Panc1 (cell line): ENCODE data around the gene FOXP4. TPM values are rescaled to one million over a fixed set of nuclear protein-coding genes. Genes with fewer than 3 reads are reported as not detected.

Experiments
- ATAC-seq: fragments of 200-7000 bp; cut with Tn5 transposase; 2 replicates; pipeline ENCODE4 v1.9.1; 2020; ENCODE audit warnings: mild to moderate bottlenecking, moderate library complexity
- BruUV-seq: library from RNA; stranded (reverse); fragments of 400-500 nt; replicated peaks from 2 replicates; lab custom pipeline; 2021; lab: Mats Ljungman, UMichigan
- CTCF ChIA-PET: fragments of 300-600 bp; sonication (Branson Sonifier 250); formaldehyde crosslinking; loops from one replicate; lab custom pipeline; 2022; ENCODE audit warnings: antibody characterized with exemption; lab: Charles Lee
- POLR2A ChIA-PET: fragments of 300-600 bp; sonication (Branson Sonifier 250); formaldehyde crosslinking; loops from one replicate; lab custom pipeline; 2022; ENCODE audit warnings: antibody characterized with exemption; lab: Charles Lee
- DNase-seq: peaks from one replicate; pipeline ENCODE4 v3.0.0-alpha.2; 2010; ENCODE audit warnings: low read depth, low spot score
- H3K27ac ChIP-seq: 2 replicates; pipeline ENCODE4 v1.5.1; 2011; ENCODE audit warnings: mild to moderate bottlenecking, low read length, inconsistent platforms
- H3K27me3 ChIP-seq: fragments of 200-500 bp; sonication (Bioruptor generic); 2 replicates; pipeline ENCODE4 v1.6.0; 2014; ENCODE audit warnings: low read length, inconsistent platforms; ENCODE audit not compliant: control insufficient read depth, insufficient read depth
- H3K36me3 ChIP-seq: fragments of 200-500 bp; sonication (Bioruptor generic); 2 replicates; pipeline ENCODE4 v1.5.1; 2014; ENCODE audit warnings: inconsistent platforms, mild to moderate bottlenecking, low read length, moderate library complexity; ENCODE audit not compliant: control insufficient read depth, insufficient read depth
- H3K4me1 ChIP-seq: 2 replicates; pipeline ENCODE4 v1.5.1; 2011; ENCODE audit warnings: inconsistent platforms, mild to moderate bottlenecking, low read length, moderate library complexity; ENCODE audit not compliant: control insufficient read depth, insufficient read depth
- H3K4me3 ChIP-seq, 2 experiments: 2 replicates each; pipeline ENCODE4 v1.5.1; 2011 to 2012; ENCODE audit warnings: low read depth in 2 of 2, low read length in 2 of 2, mild to moderate bottlenecking in 2 of 2, inconsistent platforms in 1 of 2, moderate library complexity in 1 of 2
- H3K9me3 ChIP-seq: fragments of 200-500 bp; sonication (Bioruptor generic); 2 replicates; pipeline ENCODE4 v1.5.1; 2014; ENCODE audit warnings: low read depth, mild to moderate bottlenecking, inconsistent platforms, low read length, moderate library complexity; ENCODE audit not compliant: control insufficient read depth, insufficient read depth
- POLR2AphosphoS5 ChIP-seq: IDR thresholded peaks from 2 replicates; pipeline ENCODE4 v1.6.1; 2012; ENCODE audit warnings: mild to moderate bottlenecking, low read depth, low read length, moderate library complexity
- REST ChIP-seq, 2 experiments: IDR thresholded peaks; 2 replicates each; pipeline ENCODE4 v1.6.1; 2011 to 2012; ENCODE audit warnings: low read depth in 2 of 2, control low read depth in 1 of 2, low read length in 1 of 2, mild to moderate bottlenecking in 1 of 2, moderate library complexity in 1 of 2; ENCODE audit not compliant: insufficient read depth in 1 of 2
- SIN3A ChIP-seq: IDR thresholded peaks from 2 replicates; pipeline ENCODE4 v1.6.1; 2012; ENCODE audit warnings: low read depth, mild to moderate bottlenecking, low read length, moderate library complexity, borderline replicate concordance; ENCODE audit not compliant: insufficient read depth
- TCF7L2 ChIP-seq: IDR thresholded peaks from 2 replicates; pipeline ENCODE4 v1.6.1; 2011; ENCODE audit warnings: mild to moderate bottlenecking, low read depth, low read length, inconsistent platforms
- in situ Hi-C: cut with HindIII; loops from 2 replicates; pipeline ENCODE4 v1.10.0; 2016; ENCODE audit warnings: low sequenced_read_pairs, low pct_unique_long_range_greater_than_20kb
- intact Hi-C: fragments of 100-400 bp; cut with micrococcal nuclease; formaldehyde crosslinking; loops from one replicate; pipeline ENCODE4 v1.10.0; 2022; ENCODE audit not compliant: unreplicated experiment
- total RNA-seq: library from RNA; stranded (reverse); gene quantifications from one replicate; pipeline ENCODE4 v1.2.1, GENCODE V29; 2021; ENCODE audit not compliant: unreplicated experiment
- TF ChIP-seq, protein P1 (sequence below): fragments of 450-650 bp; IDR thresholded peaks from 2 replicates; pipeline ENCODE4 v1.5.1; 2017; ENCODE audit warnings: mild to moderate bottlenecking

FOXP4 gene
- total RNA-seq, 1 experiment from 2014 or later: 30.4 TPM

GRCh38 chr6:41563060-41563776, 17.0 kb downstream of the FOXP4 start:
- intact Hi-C loops (no loop called here), in situ Hi-C loops (no loop called here)
- no peak overlapping the region for H3K4me3 ChIP-seq
- no TSS peak for BruUV-seq
- ChIA-PET POLR2A (no interaction called here), CTCF (no interaction called here)
- no peaks in the 10 kb centered on the region for H3K4me1 ChIP-seq
- ATAC-seq: no peak
- TF ChIP-seq SIN3A: no peak
- no peak for TF ChIP-seq REST (IDR thresholded peaks at IDR 0.05; ENCODE audit: insufficient read depth in 1 of 2, low read depth in 2 of 2, low read length in 1 of 2)
- TF ChIP-seq, protein P1, sequence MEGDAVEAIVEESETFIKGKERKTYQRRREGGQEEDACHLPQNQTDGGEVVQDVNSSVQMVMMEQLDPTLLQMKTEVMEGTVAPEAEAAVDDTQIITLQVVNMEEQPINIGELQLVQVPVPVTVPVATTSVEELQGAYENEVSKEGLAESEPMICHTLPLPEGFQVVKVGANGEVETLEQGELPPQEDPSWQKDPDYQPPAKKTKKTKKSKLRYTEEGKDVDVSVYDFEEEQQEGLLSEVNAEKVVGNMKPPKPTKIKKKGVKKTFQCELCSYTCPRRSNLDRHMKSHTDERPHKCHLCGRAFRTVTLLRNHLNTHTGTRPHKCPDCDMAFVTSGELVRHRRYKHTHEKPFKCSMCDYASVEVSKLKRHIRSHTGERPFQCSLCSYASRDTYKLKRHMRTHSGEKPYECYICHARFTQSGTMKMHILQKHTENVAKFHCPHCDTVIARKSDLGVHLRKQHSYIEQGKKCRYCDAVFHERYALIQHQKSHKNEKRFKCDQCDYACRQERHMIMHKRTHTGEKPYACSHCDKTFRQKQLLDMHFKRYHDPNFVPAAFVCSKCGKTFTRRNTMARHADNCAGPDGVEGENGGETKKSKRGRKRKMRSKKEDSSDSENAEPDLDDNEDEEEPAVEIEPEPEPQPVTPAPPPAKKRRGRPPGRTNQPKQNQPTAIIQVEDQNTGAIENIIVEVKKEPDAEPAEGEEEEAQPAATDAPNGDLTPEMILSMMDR: no peak
- no peak for TF ChIP-seq POLR2AphosphoS5
- TF ChIP-seq TCF7L2: no peak
- no peaks in the 10 kb centered on the region for H3K36me3 ChIP-seq
- no peak for DNase-seq
- no peaks in the 10 kb centered on the region for H3K27me3 ChIP-seq
- no peak overlapping the region for H3K27ac ChIP-seq
- no peaks in the 10 kb centered on the region for H3K9me3 ChIP-seq

- ChIA-PET CTCF (no interaction called here), POLR2A (no interaction called here)
- ATAC-seq (no peak), DNase-seq (no peak)
- no peak for TF ChIP-seq POLR2AphosphoS5
- Histone ChIP-seq H3K4me3 (no peak overlapping the region), H3K27ac (no peak overlapping the region), H3K4me1 (no peaks in the 10 kb centered on the region), H3K36me3 (no peaks in the 10 kb centered on the region), H3K27me3 (no peaks in the 10 kb centered on the region), H3K9me3 (no peaks in the 10 kb centered on the region)
- intact Hi-C loops (no loop called here), in situ Hi-C loops (no loop called here)
- BruUV-seq: no TSS peak
Measured at GRCh38 chr6:41564448-41565142, 18.4 kb downstream of the FOXP4 start.

DNA sequence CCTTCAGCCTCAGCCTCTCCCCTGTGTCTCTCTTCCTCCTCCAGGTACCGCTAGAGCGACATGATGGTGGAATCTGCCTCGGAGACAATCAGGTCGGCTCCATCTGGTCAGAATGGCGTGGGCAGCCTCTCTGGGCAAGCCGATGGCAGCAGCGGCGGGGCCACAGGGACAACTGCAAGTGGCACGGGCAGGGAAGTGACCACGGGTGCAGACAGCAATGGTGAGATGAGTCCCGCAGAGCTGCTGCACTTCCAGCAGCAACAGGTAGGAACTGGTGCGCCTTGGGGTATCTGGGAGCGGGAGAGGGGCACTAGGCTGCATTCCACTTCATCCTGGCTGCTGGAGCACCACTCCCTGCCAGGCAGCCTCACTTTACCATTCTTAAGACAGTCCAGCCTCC, 19.5 kb downstream of the FOXP4 start:
- no peak for TF ChIP-seq POLR2AphosphoS5
- TF ChIP-seq, protein P1: no peak
- TF ChIP-seq SIN3A: no peak
- TF ChIP-seq TCF7L2: no peak
- no peak for TF ChIP-seq REST (IDR thresholded peaks at IDR 0.05; ENCODE audit: insufficient read depth in 1 of 2, low read depth in 2 of 2, low read length in 1 of 2)
- intact Hi-C loops: no loop called here

More for the DNA sequence above, 19.5 kb downstream of the FOXP4 start:
- ChIA-PET POLR2A (no interaction called here), CTCF (no interaction called here)
- Histone ChIP-seq H3K27ac (no peak overlapping the region), H3K4me3 (no peak overlapping the region), H3K27me3 (no peaks in the 10 kb centered on the region), H3K9me3 (no peaks in the 10 kb centered on the region), H3K36me3 (no peaks in the 10 kb centered on the region), H3K4me1 (no peaks in the 10 kb centered on the region)
- in situ Hi-C loops: no loop called here
- BruUV-seq: no TSS peak
- DNase-seq (no peak), ATAC-seq (no peak)
